Myocyte (in vitro differentiated cells): ENCODE results near the gene SYCN. TPM values are rescaled to one million over a fixed set of nuclear protein-coding genes. Genes with fewer than 3 reads are reported as not detected.

Experiments
- DNase-seq: peaks from one replicate; pipeline ENCODE4 v3.0.0-alpha.2; 2012; ENCODE audit warnings: low read depth
- total RNA-seq: library from RNA; depleted of rRNA; stranded (reverse); fragments of >200 nt; gene quantifications from 2 replicates; pipeline ENCODE4 v1.2.3, GENCODE V29; 2014

The SYCN gene
- total RNA-seq, 1 donor from 2014 or later = not detected

GRCh38 chr19:39196320-39196719, 7.7 kb downstream of the SYCN start:
- no peak for DNase-seq

- no peak for DNase-seq
Observed at GRCh38 chr19:39195755-39196154, 8.3 kb downstream of the SYCN start.

GRCh38 chr19:39194832-39195542, 9.1 kb downstream of the SYCN start:
- no peak for DNase-seq

- DNase-seq = no peak
Observed at GRCh38 chr19:39193803-39194202, 10.3 kb downstream of the SYCN start.

- DNase-seq = peak; percentile 20
Observed at GRCh38 chr19:39192846-39193245, 11.2 kb downstream of the SYCN start.

- DNase-seq = no peak
Observed at GRCh38 chr19:39190768-39191167, 13.3 kb downstream of the SYCN start.

- DNase-seq = no peak
Observed at GRCh38 chr19:39188960-39189359, 15.1 kb downstream of the SYCN start.

GRCh38 chr19:39187552-39187943, 16.5 kb downstream of the SYCN start:
- no peak for DNase-seq

- DNase-seq = no peak
Observed at GRCh38 chr19:39186391-39186790, 17.7 kb downstream of the SYCN start.

GRCh38 chr19:39183104-39183503, 21.0 kb downstream of the SYCN start:
- no peak for DNase-seq

GRCh38 chr19:39182174-39182505, 21.9 kb downstream of the SYCN start:
- DNase-seq = no peak

GRCh38 chr19:39181500-39182173, 22.4 kb downstream of the SYCN start:
- DNase-seq = no peak

GRCh38 chr19:39180749-39181148, 23.3 kb downstream of the SYCN start:
- no peak for DNase-seq

- DNase-seq = no peak
Observed at GRCh38 chr19:39179754-39180153, 24.3 kb downstream of the SYCN start.

GRCh38 chr19:39178296-39179006, 25.6 kb downstream of the SYCN start:
- DNase-seq = no peak

- DNase-seq = no peak
Observed at GRCh38 chr19:39177736-39178135, 26.3 kb downstream of the SYCN start.

- no peak for DNase-seq
Observed at GRCh38 chr19:39177110-39177699, 26.9 kb downstream of the SYCN start.

GRCh38 chr19:39175564-39175963, 28.5 kb downstream of the SYCN start:
- DNase-seq = no peak

GRCh38 chr19:39174558-39175544, 29.2 kb downstream of the SYCN start:
- no peak for DNase-seq

- no peak for DNase-seq
Observed at GRCh38 chr19:39174142-39174541, 29.9 kb downstream of the SYCN start.

- DNase-seq = no peak
Observed at GRCh38 chr19:39173502-39173991, 30.5 kb downstream of the SYCN start.
